C1 segment of cervical spinal cord (tissue), 14 donors: ENCODE measurements around the gene WDR76.
A peak's percentile ranks its signal among the peaks of the same experiment; 100 is the strongest.

ENCODE experiments used
- DNase-seq, 14 donors: peaks; one replicate each; lab custom pipeline; 2025; lab: John Stamatoyannopoulos, UW

WDR76 gene

GRCh38 chr15:43913026-43913780 is 86.4 kb downstream of the WDR76 start:
- DNase-seq, result peak in 2 of 14 donors; percentile 27 to 32

DNA sequence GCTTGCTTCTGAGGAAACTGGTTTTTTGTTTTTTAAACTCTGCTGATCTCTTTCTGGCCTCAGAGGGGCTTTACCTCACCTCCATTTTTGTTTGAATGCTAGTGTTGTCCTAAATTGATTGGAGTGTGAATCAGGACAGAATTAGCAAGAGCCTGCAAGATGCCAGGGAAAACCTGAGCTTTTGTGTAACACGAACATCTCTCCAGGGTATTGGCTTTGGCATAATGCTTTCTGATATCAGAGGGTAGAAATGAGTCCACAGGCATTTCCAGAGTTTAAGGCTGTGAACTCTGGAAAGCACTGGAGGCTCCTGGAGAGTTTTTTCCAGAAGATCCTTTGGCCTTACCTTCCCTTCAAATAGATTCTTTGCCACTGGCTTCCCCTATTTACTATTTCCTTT is 87.1 kb downstream of the WDR76 start:
- DNase-seq, result no peak

DNA sequence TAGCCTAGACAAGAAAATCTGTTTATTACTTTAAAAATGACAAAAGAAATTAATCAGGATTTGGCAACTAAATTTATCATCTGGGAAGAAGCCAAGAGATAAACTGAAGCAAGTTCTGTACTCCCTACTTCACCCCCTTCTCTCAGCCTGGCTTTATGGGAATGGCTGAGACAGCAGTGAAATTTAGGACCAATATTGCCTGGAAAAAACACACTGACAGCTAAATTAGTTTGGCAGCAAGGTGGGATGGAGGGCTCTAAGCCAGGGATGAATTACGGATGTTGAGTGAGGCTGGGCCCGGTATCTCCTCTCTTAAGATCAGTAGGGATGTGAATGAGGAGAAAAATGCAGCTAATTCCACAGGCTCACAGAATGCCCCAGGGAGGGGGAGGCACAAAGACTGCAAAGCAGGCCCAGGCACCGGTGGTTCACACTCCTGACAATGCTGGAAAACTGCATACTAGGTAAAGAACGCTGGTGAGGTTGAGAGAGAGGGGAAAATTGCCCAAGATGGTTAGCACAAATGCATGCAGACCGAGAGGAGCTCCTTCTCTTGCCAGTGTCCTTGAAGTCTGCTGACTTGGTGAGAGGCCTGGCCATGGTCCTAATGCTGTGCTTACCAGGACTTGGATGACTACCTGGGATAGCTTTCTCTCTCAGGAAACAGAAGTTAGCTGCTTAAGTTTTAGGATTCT is 89.0 kb downstream of the WDR76 start:
- no peak for DNase-seq

GRCh38 chr15:43916326-43916660 is 89.5 kb downstream of the WDR76 start:
- DNase-seq, result no peak
